Lung (tissue), 12 donors: Measurements from ENCODE around the gene WNT4. TPM values are rescaled to one million over a fixed set of nuclear protein-coding genes. Genes with fewer than 3 reads are reported as not detected.

Experiments used
- ATAC-seq: fragments of 200-7000 bp; cut with Tn5 transposase; one replicate; pipeline ENCODE4 v1.9.1; 2020; ENCODE audit warnings: moderate number of reproducible peaks; ENCODE audit not compliant: insufficient read depth, low FRiP score
- DNase-seq, 3 donors: peaks; one replicate each; pipeline ENCODE4 v3.0.0-alpha.2; 2013 to 2017
- H3K27ac ChIP-seq, 2 donors: one replicate each; pipeline ENCODE4 v1.5.1; 2013; ENCODE audit warnings: mild to moderate bottlenecking in 2 of 2, moderate library complexity in 2 of 2, control low read depth in 1 of 2, inconsistent platforms in 1 of 2, low read depth in 1 of 2, low read length in 1 of 2
- H3K27me3 ChIP-seq, 3 donors: one replicate each; pipeline ENCODE4 v1.5.1; 2013; ENCODE audit warnings: low read length in 2 of 3; ENCODE audit not compliant: control insufficient read depth in 3 of 3, insufficient read depth in 3 of 3
- H3K36me3 ChIP-seq, 4 donors: one replicate each; pipeline ENCODE4 v1.5.1; 2013; ENCODE audit warnings: low read length in 4 of 4, mild to moderate bottlenecking in 1 of 4, moderate library complexity in 1 of 4; ENCODE audit not compliant: control insufficient read depth in 4 of 4, insufficient read depth in 4 of 4
- H3K4me1 ChIP-seq, 5 donors: one replicate each; pipeline ENCODE4 v1.5.1; 2013; ENCODE audit warnings: low read length in 5 of 5, mild to moderate bottlenecking in 2 of 5, moderate library complexity in 1 of 5; ENCODE audit not compliant: control insufficient read depth in 5 of 5, insufficient read depth in 5 of 5
- H3K4me3 ChIP-seq: one replicate; pipeline ENCODE4 v1.5.1; 2013; ENCODE audit warnings: mild to moderate bottlenecking, control low read depth, moderate library complexity
- H3K9ac ChIP-seq, 2 donors: one replicate each; pipeline ENCODE4 v1.5.1; 2013; ENCODE audit warnings: low read length in 2 of 2, control low read depth in 1 of 2; ENCODE audit not compliant: insufficient read depth in 1 of 2
- H3K9me3 ChIP-seq, 4 donors: one replicate each; pipeline ENCODE4 v1.5.1; 2013; ENCODE audit warnings: low read length in 3 of 4, mild to moderate bottlenecking in 1 of 4, moderate library complexity in 1 of 4; ENCODE audit not compliant: control insufficient read depth in 4 of 4, insufficient read depth in 3 of 4
- WGBS, 2 donors: extraction: QIAGEN DNeasy Blood & Tissue Kit; methylation state at CpG; one replicate each; pipeline ENCODE4 v1.1.7; 2013; 5-methylcytosine and 5-hydroxymethylcytosine counted together
- polyA plus RNA-seq, 2 donors: library from polyadenylated mRNA; stranded (reverse); fragments of 200-250 nt; gene quantifications; one replicate each; pipeline ENCODE4 v1.2.1, GENCODE V29; 2013
- total RNA-seq, 2 donors: library from RNA; depleted of rRNA in 1 of 2; stranded (reverse); fragments of >200 nt in 1 of 2; gene quantifications; one replicate each; pipeline ENCODE4 v1.2.1, GENCODE V29; 2014 to 2021
- TF ChIP-seq, protein P1 (sequence below): IDR thresholded peaks from 2 replicates; pipeline ENCODE4 v1.5.1; 2012; ENCODE audit warnings: mild to moderate bottlenecking; ENCODE audit errors: control extremely low read depth, extremely low read depth
- donor health status: control.
- donor health status: control.
- donor health status: Bipolar disorder and iron deficiency.
- donor health status: healthy.
- donor health status: DM: yes; HTN: yes; CAD: no.

WNT4 gene
- total and polyA plus RNA-seq, 4 donors, result 0.94 to 4.2 (median 2.2) TPM

DNA sequence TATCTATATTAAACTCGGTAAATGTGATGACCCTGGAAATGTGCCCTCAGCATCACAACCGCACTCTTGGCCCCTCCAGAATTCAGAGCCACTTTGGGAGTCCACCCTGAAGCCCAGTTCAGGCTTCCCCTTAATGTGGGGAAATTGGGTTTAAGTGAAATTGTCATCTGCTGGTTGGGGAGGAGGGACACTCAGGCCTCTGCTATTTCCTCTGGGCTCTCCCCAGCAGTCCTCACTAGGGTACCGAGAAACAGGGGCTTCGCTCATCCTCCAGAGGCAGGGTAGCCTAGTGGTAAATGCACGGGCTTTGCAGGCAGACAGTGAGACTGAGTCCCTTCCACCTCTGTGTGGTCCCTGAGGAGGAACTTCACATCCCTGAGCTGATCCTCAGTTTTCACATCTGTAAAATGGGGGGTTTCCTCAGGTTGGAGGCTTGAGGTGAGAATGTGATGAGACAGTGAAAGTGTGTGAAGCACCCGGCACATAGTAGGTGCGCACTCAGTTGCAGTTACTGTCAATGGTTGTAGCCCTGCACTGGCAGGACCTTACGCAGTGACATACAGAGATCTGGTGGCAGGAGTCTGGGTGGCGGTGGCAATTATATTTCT, 14.6 kb upstream of the WNT4 start:
- H3K4me1 ChIP-seq, result peaks cover 0 to 19% (median 0%) of the 10 kb centered on the region in 5 donors
- TF ChIP-seq, protein P1, sequence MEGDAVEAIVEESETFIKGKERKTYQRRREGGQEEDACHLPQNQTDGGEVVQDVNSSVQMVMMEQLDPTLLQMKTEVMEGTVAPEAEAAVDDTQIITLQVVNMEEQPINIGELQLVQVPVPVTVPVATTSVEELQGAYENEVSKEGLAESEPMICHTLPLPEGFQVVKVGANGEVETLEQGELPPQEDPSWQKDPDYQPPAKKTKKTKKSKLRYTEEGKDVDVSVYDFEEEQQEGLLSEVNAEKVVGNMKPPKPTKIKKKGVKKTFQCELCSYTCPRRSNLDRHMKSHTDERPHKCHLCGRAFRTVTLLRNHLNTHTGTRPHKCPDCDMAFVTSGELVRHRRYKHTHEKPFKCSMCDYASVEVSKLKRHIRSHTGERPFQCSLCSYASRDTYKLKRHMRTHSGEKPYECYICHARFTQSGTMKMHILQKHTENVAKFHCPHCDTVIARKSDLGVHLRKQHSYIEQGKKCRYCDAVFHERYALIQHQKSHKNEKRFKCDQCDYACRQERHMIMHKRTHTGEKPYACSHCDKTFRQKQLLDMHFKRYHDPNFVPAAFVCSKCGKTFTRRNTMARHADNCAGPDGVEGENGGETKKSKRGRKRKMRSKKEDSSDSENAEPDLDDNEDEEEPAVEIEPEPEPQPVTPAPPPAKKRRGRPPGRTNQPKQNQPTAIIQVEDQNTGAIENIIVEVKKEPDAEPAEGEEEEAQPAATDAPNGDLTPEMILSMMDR, result no peak
- no peaks in the 10 kb centered on the region for H3K9me3 ChIP-seq
- no peak overlapping the region for H3K9ac ChIP-seq
- H3K27me3 ChIP-seq, result no peaks in the 10 kb centered on the region
- ATAC-seq, result no peak
- no peaks in the 10 kb centered on the region for H3K36me3 ChIP-seq
- no peak overlapping the region for H3K27ac ChIP-seq
- DNase-seq, result no peak
- WGBS, 2 donors, result 93% methylated on average over 9 of the region's 9 CpGs
- H3K4me3 ChIP-seq, result no peak overlapping the region

GRCh38 chr1:22155517-22155916, 12.6 kb upstream of the WNT4 start:
- H3K27ac ChIP-seq, result no peak overlapping the region
- no peaks in the 10 kb centered on the region for H3K36me3 ChIP-seq
- no peak overlapping the region for H3K9ac ChIP-seq
- no peak for DNase-seq
- no peak overlapping the region for H3K4me3 ChIP-seq
- H3K27me3 ChIP-seq, result no peaks in the 10 kb centered on the region
- peaks cover 0 to 19% (median 0%) of the 10 kb centered on the region in 5 donors for H3K4me1 ChIP-seq
- TF ChIP-seq, protein P1, result no peak
- WGBS, 2 donors, result 91 to 92% methylated on average over 3 to 4 of the region's 4 CpGs
- H3K9me3 ChIP-seq, result no peaks in the 10 kb centered on the region
- no peak for ATAC-seq

DNA sequence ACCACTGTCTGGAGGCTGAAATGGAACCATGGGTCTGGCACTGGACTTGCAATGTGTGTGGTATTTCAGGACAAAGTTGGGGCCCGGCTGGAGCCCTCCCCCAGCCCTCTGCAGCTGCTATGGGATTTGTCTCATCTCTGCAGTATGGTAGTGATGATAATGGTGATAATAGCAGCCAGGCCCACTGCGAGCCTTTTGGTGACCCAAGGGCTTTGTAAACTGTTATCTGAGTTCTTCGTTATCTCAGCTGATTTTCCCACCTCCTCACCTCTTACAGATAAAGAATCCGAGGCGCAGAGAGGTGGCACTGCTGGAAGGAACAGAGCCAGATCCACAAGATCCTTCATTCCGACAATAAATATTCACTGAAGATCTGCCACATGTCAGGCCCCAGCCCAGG, 11.7 kb upstream of the WNT4 start:
- Histone ChIP-seq H3K9me3 (no peaks in the 10 kb centered on the region), H3K4me1 (peaks cover 0 to 19% (median 0%) of the 10 kb centered on the region in 5 donors), H3K27me3 (peaks cover 0 to 4% (median 3%) of the 10 kb centered on the region in 3 donors), H3K36me3 (no peaks in the 10 kb centered on the region), H3K9ac (no peak overlapping the region), H3K27ac (no peak overlapping the region), H3K4me3 (no peak overlapping the region)
- DNase-seq (no peak), ATAC-seq (no peak)
- TF ChIP-seq, protein P1, result no peak
- WGBS, 2 donors, result 80 to 84% methylated on average over 6 of the region's 6 CpGs
